Naive thymus-derived CD4-positive, alpha-beta T cell (primary cell): Measurements from ENCODE around the gene VPS13D. TPM values are rescaled to one million over a fixed set of nuclear protein-coding genes. Genes with fewer than 3 reads are reported as not detected.

Source experiments
- ATAC-seq: fragments of 150-1000 bp; cut with Tn5 transposase; 2 replicates; pipeline ENCODE4 v1.10.0; 2021; ENCODE audit warnings: mild to moderate bottlenecking, moderate library complexity
- CTCF ChIA-PET: fragments of 350-600 bp; sonication (Branson Sonifier 250); formaldehyde crosslinking; loops from one replicate; lab custom pipeline; 2021; ENCODE audit warnings: antibody characterized with exemption; lab: Charles Lee
- POLR2A ChIA-PET: fragments of 350-600 bp; sonication (Branson Sonifier 250); formaldehyde crosslinking; loops from one replicate; lab custom pipeline; 2021; ENCODE audit warnings: antibody characterized with exemption, inconsistent platforms; lab: Charles Lee
- DNase-seq, 9 donors: peaks; one replicate each; pipeline versions ENCODE4 v3.0.0 to v3.0.0-alpha.2; 2020 to 2022; ENCODE audit warnings: mixed read lengths in 1 of 9
- H3K27ac ChIP-seq: one replicate; pipeline ENCODE4 v1.7.0; 2013; ENCODE audit warnings: mild to moderate bottlenecking, low read depth, low read length, moderate library complexity
- H3K27me3 ChIP-seq, 2 donors: one replicate each; pipeline ENCODE4 v1.7.0; 2013; ENCODE audit warnings: low read length in 2 of 2, mild to moderate bottlenecking in 2 of 2, moderate library complexity in 2 of 2; ENCODE audit not compliant: control insufficient read depth in 2 of 2, insufficient read depth in 2 of 2
- H3K36me3 ChIP-seq, 3 experiments: 1 replicate in 2 of 3; 2 replicates in 1 of 3; pipeline ENCODE4 v1.7.0; 2013; ENCODE audit warnings: low read length in 3 of 3, mild to moderate bottlenecking in 3 of 3, moderate library complexity in 1 of 3; ENCODE audit not compliant: insufficient read depth in 3 of 3, control insufficient read depth in 2 of 3
- H3K4me1 ChIP-seq, 2 donors: one replicate each; pipeline ENCODE4 v1.7.0; 2013; ENCODE audit warnings: low read length in 2 of 2, mild to moderate bottlenecking in 2 of 2, moderate library complexity in 1 of 2; ENCODE audit not compliant: control insufficient read depth in 2 of 2, insufficient read depth in 2 of 2
- H3K4me3 ChIP-seq: 2 replicates; pipeline ENCODE4 v1.7.0; 2013; ENCODE audit warnings: mild to moderate bottlenecking, low read length
- H3K9me3 ChIP-seq, 3 experiments: 1 replicate in 2 of 3; 2 replicates in 1 of 3; pipeline ENCODE4 v1.7.0; 2013; ENCODE audit warnings: low read length in 3 of 3; ENCODE audit not compliant: control insufficient read depth in 2 of 3
- H3K27ac Mint-ChIP-seq, 9 donors: one replicate each; pipeline ENCODE4 v1.8.0; 2020 to 2022; ENCODE audit warnings: mixed read lengths in 9 of 9, mild to moderate bottlenecking in 8 of 9, moderate library complexity in 5 of 9, inconsistent platforms in 2 of 9
- H3K27me3 Mint-ChIP-seq, 5 donors: one replicate each; pipeline ENCODE4 v1.8.0; 2021 to 2022; ENCODE audit warnings: mixed read lengths in 5 of 5, mild to moderate bottlenecking in 1 of 5
- H3K36me3 Mint-ChIP-seq, 5 donors: one replicate each; pipeline ENCODE4 v1.8.0; 2020 to 2022; ENCODE audit warnings: mixed read lengths in 5 of 5, mild to moderate bottlenecking in 3 of 5, inconsistent platforms in 1 of 5
- H3K4me1 Mint-ChIP-seq, 7 donors: one replicate each; pipeline ENCODE4 v1.8.0; 2020 to 2022; ENCODE audit warnings: mixed read lengths in 7 of 7, mild to moderate bottlenecking in 3 of 7, inconsistent platforms in 1 of 7
- H3K4me3 Mint-ChIP-seq, 10 donors: one replicate each; pipeline ENCODE4 v1.8.0; 2020 to 2022; ENCODE audit warnings: mild to moderate bottlenecking in 10 of 10, mixed read lengths in 10 of 10, moderate library complexity in 6 of 10, inconsistent platforms in 2 of 10
- H3K9me3 Mint-ChIP-seq, 11 donors: one replicate each; pipeline ENCODE4 v1.8.0; 2020 to 2022; ENCODE audit warnings: mixed read lengths in 11 of 11, mild to moderate bottlenecking in 4 of 11, inconsistent platforms in 1 of 11, moderate library complexity in 1 of 11
- intact Hi-C, 2 donors: fragments of 100-400 bp; cut with micrococcal nuclease; formaldehyde crosslinking; loops; one replicate each; pipeline ENCODE4 v1.15.1; 2023
- polyA plus RNA-seq, 2 donors: library from polyadenylated mRNA; unstranded; fragments of 300-500 nt; fragmentation: Illumina TruSeq; gene quantifications; one replicate each; pipeline ENCODE4 v1.2.3, GENCODE V29; 2021
- total RNA-seq, 6 experiments: library from RNA in 5 of 6; stranded (reverse) in 5 of 6; gene quantifications; 1 replicate in 5 of 6; 2 replicates in 1 of 6; pipeline ENCODE4 v1.2.3 and lab custom pipeline; 2021 to 2026

The VPS13D gene
- total and polyA plus RNA-seq, 7 experiments from 2014 or later = 6.5 to 94.4 (median 73.2) TPM

- Mint-ChIP-seq H3K27me3 (no peaks in the 10 kb centered on the region), H3K9me3 (no peaks in the 10 kb centered on the region), H3K36me3 (peaks cover 8 to 29% (median 13%) of the 10 kb centered on the region in 5 donors), H3K4me1 (peaks cover 0 to 39% (median 0%) of the 10 kb centered on the region in 7 donors), H3K4me3 (no peak overlapping the region), H3K27ac (peak overlapping the region in 2 of 9 donors; percentile 17 to 26)
- H3K27me3 ChIP-seq = no peaks in the 10 kb centered on the region
- peaks cover 7 to 66% (median 16%) of the 10 kb centered on the region in 3 experiments for H3K36me3 ChIP-seq
- DNase-seq = peak in 1 of 9 donors; percentile 29
- no peak overlapping the region for H3K27ac ChIP-seq
- ChIA-PET POLR2A (interaction anchor here (0.6 to 1.2 kb wide), 7 partner anchors 18 to 62 kb away, joined by 3 to 5 read pairs (median 3); no protein-coding TSS in a partner anchor), CTCF (interaction anchor here (0.6 to 3.4 kb wide), 6 partner anchors 12 to 79 kb away, joined by 3 to 35 read pairs (median 4); no protein-coding TSS in a partner anchor)
- peaks cover 0 to 9% of the 10 kb centered on the region in 2 donors for H3K4me1 ChIP-seq
- intact Hi-C loops = loop anchor here in 1 of 2 donors (1.0 kb wide), 1 partner anchor 72 kb away; no protein-coding TSS in a partner anchor
- ATAC-seq = peak; percentile 77
- no peak overlapping the region for H3K4me3 ChIP-seq
- H3K9me3 ChIP-seq = no peaks in the 10 kb centered on the region
Observed at GRCh38 chr1:12196641-12197482, 33.0 kb upstream of the VPS13D start.

- DNase-seq (no peak), ATAC-seq (no peak)
- Mint-ChIP-seq H3K4me1 (peaks cover 0 to 38% (median 1%) of the 10 kb centered on the region in 7 donors), H3K27me3 (no peaks in the 10 kb centered on the region), H3K4me3 (no peak overlapping the region), H3K36me3 (peaks cover 12 to 32% (median 13%) of the 10 kb centered on the region in 5 donors), H3K27ac (peak overlapping the region in 1 of 9 donors; percentile 17), H3K9me3 (no peaks in the 10 kb centered on the region)
- Histone ChIP-seq H3K36me3 (peaks cover 3 to 66% (median 16%) of the 10 kb centered on the region in 3 experiments), H3K27me3 (no peaks in the 10 kb centered on the region), H3K27ac (no peak overlapping the region), H3K4me3 (no peak overlapping the region), H3K4me1 (peaks cover 0 to 16% of the 10 kb centered on the region in 2 donors), H3K9me3 (no peaks in the 10 kb centered on the region)
- ChIA-PET CTCF (interaction anchor here (0.6 to 3.4 kb wide), 3 partner anchors 45 to 248 kb away, joined by 3 to 35 read pairs (median 3); no protein-coding TSS in a partner anchor), POLR2A (no interaction called here)
- intact Hi-C loops = no loop called here
Observed at GRCh38 chr1:12197483-12197880, 32.3 kb upstream of the VPS13D start.

GRCh38 chr1:12200208-12200607 lies 29.6 kb upstream of the VPS13D start:
- peak overlapping the region in 1 of 9 donors; percentile 23 for H3K27ac Mint-ChIP-seq
- H3K9me3 Mint-ChIP-seq = no peaks in the 10 kb centered on the region
- intact Hi-C loops = no loop called here
- DNase-seq = no peak
- peaks cover 3 to 24% (median 6%) of the 10 kb centered on the region in 5 donors for H3K36me3 Mint-ChIP-seq
- Histone ChIP-seq H3K27me3 (no peaks in the 10 kb centered on the region), H3K36me3 (peaks cover 0 to 49% (median 4%) of the 10 kb centered on the region in 3 experiments), H3K9me3 (no peaks in the 10 kb centered on the region), H3K4me1 (peaks cover 10 to 42% of the 10 kb centered on the region in 2 donors), H3K4me3 (no peak overlapping the region), H3K27ac (no peak overlapping the region)
- no peak overlapping the region for H3K4me3 Mint-ChIP-seq
- no peaks in the 10 kb centered on the region for H3K27me3 Mint-ChIP-seq
- ATAC-seq = no peak
- ChIA-PET CTCF (interaction anchor here (7.5 kb wide), 1 partner anchor 75 kb away, joined by 41 read pairs; no protein-coding TSS in a partner anchor), POLR2A (interaction anchor here (1.1 kb wide), 1 partner anchor 68 kb away, joined by 3 read pairs; no protein-coding TSS in a partner anchor)
- peaks cover 8 to 38% (median 26%) of the 10 kb centered on the region in 7 donors for H3K4me1 Mint-ChIP-seq

GRCh38 chr1:12201352-12202189 lies 28.3 kb upstream of the VPS13D start:
- Histone ChIP-seq H3K36me3 (peaks cover 0 to 43% (median 0%) of the 10 kb centered on the region in 3 experiments), H3K4me1 (peaks cover 10 to 42% of the 10 kb centered on the region in 2 donors), H3K27ac (no peak overlapping the region), H3K4me3 (no peak overlapping the region), H3K27me3 (no peaks in the 10 kb centered on the region), H3K9me3 (no peaks in the 10 kb centered on the region)
- Mint-ChIP-seq H3K4me1 (peaks cover 8 to 42% (median 24%) of the 10 kb centered on the region in 7 donors), H3K4me3 (peak overlapping the region in 1 of 10 donors; percentile 42), H3K9me3 (no peaks in the 10 kb centered on the region), H3K27ac (peak overlapping the region in 6 of 9 donors; percentile 14 to 80 (median 57)), H3K27me3 (no peaks in the 10 kb centered on the region), H3K36me3 (peaks cover 0 to 25% (median 6%) of the 10 kb centered on the region in 5 donors)
- CTCF ChIA-PET = interaction anchor here (7.5 kb wide), 1 partner anchor 76 kb away, joined by 41 read pairs; no protein-coding TSS in a partner anchor
- ATAC-seq = peak; percentile 60
- POLR2A ChIA-PET = interaction anchor here (1.4 kb wide), 1 partner anchor 76 kb away, joined by 10 read pairs; no protein-coding TSS in a partner anchor
- intact Hi-C loops = no loop called here
- no peak for DNase-seq

GRCh38 chr1:12202190-12202497 lies 27.7 kb upstream of the VPS13D start:
- no peak overlapping the region for H3K4me3 Mint-ChIP-seq
- Histone ChIP-seq H3K36me3 (peaks cover 0 to 47% (median 0%) of the 10 kb centered on the region in 3 experiments), H3K4me3 (no peak overlapping the region), H3K27ac (no peak overlapping the region), H3K4me1 (peaks cover 10 to 42% of the 10 kb centered on the region in 2 donors), H3K27me3 (no peaks in the 10 kb centered on the region), H3K9me3 (no peaks in the 10 kb centered on the region)
- peaks cover 0 to 25% (median 6%) of the 10 kb centered on the region in 5 donors for H3K36me3 Mint-ChIP-seq
- CTCF ChIA-PET = interaction anchor here (2.1 to 7.5 kb wide), 2 partner anchors 76 to 80 kb away, joined by 5 to 41 read pairs; no protein-coding TSS in a partner anchor
- POLR2A ChIA-PET = interaction anchor here (1.4 kb wide), 1 partner anchor 77 kb away, joined by 10 read pairs; no protein-coding TSS in a partner anchor
- ATAC-seq (no peak), DNase-seq (no peak)
- H3K9me3 Mint-ChIP-seq = no peaks in the 10 kb centered on the region
- H3K27ac Mint-ChIP-seq = peak overlapping the region in 7 of 9 donors; percentile 5 to 83 (median 72)
- peaks cover 8 to 42% (median 24%) of the 10 kb centered on the region in 7 donors for H3K4me1 Mint-ChIP-seq
- intact Hi-C loops = no loop called here
- no peaks in the 10 kb centered on the region for H3K27me3 Mint-ChIP-seq
